NCI-H774 (cell line): ENCODE measurements around the gene GTF2F1.
"Not testable (repeated sequence)": the region's sequence is repeated elsewhere in the genome, so short reads cannot be mapped to it uniquely, and the experiment has no call there.

Experiments
- DNase-seq: peaks from one replicate; lab custom pipeline; 2025; lab: John Stamatoyannopoulos, UW

GTF2F1 gene

GRCh38 chr19:6355321-6356040 is 37.5 kb downstream of the GTF2F1 start:
- DNase-seq: not testable (repeated sequence)

- no peak for DNase-seq
Measured at GRCh38 chr19:6354098-6354674, 38.8 kb downstream of the GTF2F1 start.

GRCh38 chr19:6352381-6353165 is 40.4 kb downstream of the GTF2F1 start:
- DNase-seq: no peak

GRCh38 chr19:6350688-6351087 is 42.3 kb downstream of the GTF2F1 start:
- DNase-seq: peak; percentile 13

- not testable (repeated sequence) for DNase-seq
Measured at GRCh38 chr19:6349271-6349670, 43.7 kb downstream of the GTF2F1 start.

GRCh38 chr19:6343462-6343861 is 49.5 kb downstream of the GTF2F1 start:
- no peak for DNase-seq

- DNase-seq: no peak
Measured at GRCh38 chr19:6340493-6341201, 52.3 kb downstream of the GTF2F1 start.

- DNase-seq: no peak
Measured at GRCh38 chr19:6334490-6335285, 58.3 kb downstream of the GTF2F1 start.

- DNase-seq: no peak
Measured at GRCh38 chr19:6333439-6333838, 59.5 kb downstream of the GTF2F1 start, which contains the start of gene ACER1. TSS of gene ACER1 (minus strand) at chr19:6333612. CDS start at chr19:6333551, 61 bp downstream.
